Hepatocyte (in vitro differentiated cells): ENCODE results near the gene CT45A2.
"Not testable (repeated sequence)": the region's sequence is repeated elsewhere in the genome, so short reads cannot be mapped to it uniquely, and the experiment has no call there.

Source experiments
- CTCF ChIP-seq: fragments of 200-600 bp; sonication (generic); IDR thresholded peaks from 2 replicates; pipeline ENCODE4 v1.5.1; 2016; ENCODE audit warnings: antibody characterized with exemption, mild to moderate bottlenecking; ENCODE audit not compliant: poor library complexity
- EZH2phosphoT487 ChIP-seq: fragments of 200-600 bp; sonication (generic); IDR thresholded peaks from one replicate; pipeline ENCODE4 v1.6.1; 2018; ENCODE audit warnings: antibody characterized with exemption, mild to moderate bottlenecking, low read depth, moderate library complexity; ENCODE audit not compliant: unreplicated experiment, severe bottlenecking

- not testable (repeated sequence) for TF ChIP-seq CTCF, EZH2phosphoT487
Measured at GRCh38 chrX:135802687-135803086, 17.1 kb downstream of the CT45A2 start, which contains the start of gene CT45A6.
